ENCODE measurements around the gene ECHS1. TPM values are rescaled to one million over a fixed set of nuclear protein-coding genes. Genes with fewer than 3 reads are reported as not detected.

The ECHS1 gene
- total and polyA plus RNA-seq, 10 donors = 29.8 to 81.2 (median 45.8) TPM

DNA sequence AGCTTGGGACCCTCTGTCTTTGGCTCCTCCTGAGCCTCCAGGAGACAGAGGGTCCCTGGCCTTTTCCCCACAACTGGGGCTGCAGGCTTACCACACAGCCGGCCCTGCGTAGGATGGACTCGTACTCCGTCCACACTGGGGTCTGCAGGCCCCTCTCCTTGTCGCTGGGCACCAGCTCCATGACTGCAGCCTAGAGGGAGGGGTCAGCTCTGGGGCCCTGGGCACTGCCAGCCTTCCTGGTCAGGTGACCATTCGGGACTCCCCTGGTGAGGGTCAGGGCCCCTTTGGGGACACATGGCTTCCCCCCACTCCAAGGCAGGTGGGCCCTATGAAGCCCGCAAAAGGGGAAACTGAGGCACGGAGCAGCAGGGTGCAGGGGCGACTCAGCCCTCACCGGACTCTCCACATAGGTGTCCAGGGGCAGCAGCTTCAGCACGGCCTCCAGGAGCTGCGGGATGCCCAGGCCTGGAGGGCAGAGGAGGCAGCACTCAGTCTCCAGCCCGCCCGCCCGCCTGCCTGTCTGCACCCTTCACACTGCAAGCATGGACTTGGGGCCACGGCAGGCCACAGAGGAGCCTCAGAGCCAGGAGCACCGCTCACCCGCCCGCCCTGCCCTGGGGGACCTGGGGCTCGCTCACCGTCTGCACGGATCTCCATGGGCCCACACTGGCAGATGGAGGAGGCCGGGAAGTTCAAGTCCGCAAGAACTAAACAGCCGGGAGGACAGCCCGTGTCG is 16.4 kb downstream of the ECHS1 start:
- TF ChIP-seq, protein P1, sequence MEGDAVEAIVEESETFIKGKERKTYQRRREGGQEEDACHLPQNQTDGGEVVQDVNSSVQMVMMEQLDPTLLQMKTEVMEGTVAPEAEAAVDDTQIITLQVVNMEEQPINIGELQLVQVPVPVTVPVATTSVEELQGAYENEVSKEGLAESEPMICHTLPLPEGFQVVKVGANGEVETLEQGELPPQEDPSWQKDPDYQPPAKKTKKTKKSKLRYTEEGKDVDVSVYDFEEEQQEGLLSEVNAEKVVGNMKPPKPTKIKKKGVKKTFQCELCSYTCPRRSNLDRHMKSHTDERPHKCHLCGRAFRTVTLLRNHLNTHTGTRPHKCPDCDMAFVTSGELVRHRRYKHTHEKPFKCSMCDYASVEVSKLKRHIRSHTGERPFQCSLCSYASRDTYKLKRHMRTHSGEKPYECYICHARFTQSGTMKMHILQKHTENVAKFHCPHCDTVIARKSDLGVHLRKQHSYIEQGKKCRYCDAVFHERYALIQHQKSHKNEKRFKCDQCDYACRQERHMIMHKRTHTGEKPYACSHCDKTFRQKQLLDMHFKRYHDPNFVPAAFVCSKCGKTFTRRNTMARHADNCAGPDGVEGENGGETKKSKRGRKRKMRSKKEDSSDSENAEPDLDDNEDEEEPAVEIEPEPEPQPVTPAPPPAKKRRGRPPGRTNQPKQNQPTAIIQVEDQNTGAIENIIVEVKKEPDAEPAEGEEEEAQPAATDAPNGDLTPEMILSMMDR (IDR thresholded peaks at IDR 0.05 in 8 of 11, conservative IDR thresholded peaks at IDR 0.05 in 3 of 11) = no peak
- no peak for TF ChIP-seq POLR2A (IDR thresholded peaks at IDR 0.05)
- no peak for TF ChIP-seq POLR2AphosphoS5 (IDR thresholded peaks at IDR 0.05)
- no peaks in the 10 kb centered on the region for H3K9me3 ChIP-seq
- 50 to 57% (median 54%) methylated on average over 13 to 27 of the region's 27 CpGs for WGBS, 5 donors
- H3K27me3 ChIP-seq (replicated peaks in 1 of 7) = no peaks in the 10 kb centered on the region
- peak overlapping the region; percentile 44 to 85 (median 56) for H3K4me3 ChIP-seq
- H3K36me3 ChIP-seq = peaks cover 0 to 20% (median 0%) of the 10 kb centered on the region in 6 donors
- peaks cover 8 to 41% (median 20%) of the 10 kb centered on the region in 6 donors for H3K4me1 ChIP-seq
- peak overlapping the region in 5 of 8 donors; percentile 62 to 89 (median 84) for H3K27ac ChIP-seq
- intact Hi-C loops (cut with DNase I; ENCODE audit: low total_unique reads) = no loop called here
- no peak for DNase-seq

DNA sequence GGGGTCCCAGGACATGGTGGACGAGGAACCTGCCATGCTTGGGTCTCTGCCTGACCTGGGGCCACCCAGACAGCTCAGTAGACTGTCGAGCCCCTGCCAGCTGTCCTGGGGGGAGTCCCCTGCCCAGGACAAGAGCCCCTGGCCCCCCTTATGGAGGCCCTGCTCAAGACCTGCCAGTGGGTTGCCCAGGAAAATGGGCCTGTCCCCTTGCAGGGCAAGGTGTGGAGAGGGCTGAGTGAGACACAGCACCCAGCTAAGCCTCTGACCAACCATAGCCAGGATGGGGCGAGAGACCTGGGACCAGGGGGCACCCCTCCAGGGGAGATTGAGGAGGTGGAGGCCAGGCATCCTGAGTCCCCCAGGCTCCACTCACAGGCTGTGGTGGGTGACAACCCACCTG is 17.2 kb downstream of the ECHS1 start:
- Histone ChIP-seq H3K4me1 (peaks cover 8 to 33% (median 20%) of the 10 kb centered on the region in 6 donors), H3K36me3 (peaks cover 0 to 18% (median 0%) of the 10 kb centered on the region in 6 donors), H3K27me3 (replicated peaks in 1 of 7) (peaks cover 0 to 2% (median 0%) of the 10 kb centered on the region in 7 donors), H3K9me3 (no peaks in the 10 kb centered on the region), H3K27ac (no peak overlapping the region), H3K4me3 (no peak overlapping the region)
- WGBS, 5 donors = 91 to 100% (median 100%) methylated on average over 1 to 3 of the region's 3 CpGs
- no peak for TF ChIP-seq POLR2A (IDR thresholded peaks at IDR 0.05)
- TF ChIP-seq POLR2AphosphoS5 (IDR thresholded peaks at IDR 0.05) = no peak
- TF ChIP-seq, protein P1 (IDR thresholded peaks at IDR 0.05 in 8 of 11, conservative IDR thresholded peaks at IDR 0.05 in 3 of 11) = no peak
- DNase-seq = no peak
- intact Hi-C loops (cut with DNase I; ENCODE audit: low total_unique reads) = no loop called here

DNA sequence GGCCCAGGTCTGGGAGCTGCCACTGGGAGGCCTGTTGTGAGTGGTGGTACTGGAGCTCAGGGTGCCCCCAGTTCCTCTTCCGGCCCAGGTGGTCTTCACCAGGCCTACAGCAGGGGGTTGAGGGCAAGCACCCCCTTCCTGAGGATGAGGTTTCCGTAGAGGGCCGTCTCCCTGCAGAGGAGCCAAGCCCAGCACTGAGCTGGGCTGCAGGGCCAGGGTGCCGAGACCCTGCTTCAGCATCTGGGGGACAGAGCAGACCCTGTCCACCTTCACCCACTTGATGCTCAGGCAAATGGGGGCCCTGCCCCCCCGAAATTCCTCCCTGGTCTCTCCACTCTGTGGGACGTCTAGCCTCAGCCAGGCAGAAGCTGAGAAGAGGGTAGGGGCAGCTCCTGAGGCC is 17.9 kb downstream of the ECHS1 start:
- Histone ChIP-seq H3K27me3 (replicated peaks in 1 of 7) (peaks cover 0 to 10% (median 0%) of the 10 kb centered on the region in 7 donors), H3K36me3 (peaks cover 0 to 18% (median 0%) of the 10 kb centered on the region in 6 donors), H3K4me3 (no peak overlapping the region), H3K27ac (no peak overlapping the region), H3K4me1 (peaks cover 8 to 29% (median 20%) of the 10 kb centered on the region in 6 donors), H3K9me3 (no peaks in the 10 kb centered on the region)
- DNase-seq = no peak
- intact Hi-C loops (cut with DNase I; ENCODE audit: low total_unique reads) = no loop called here
- TF ChIP-seq, protein P1 (IDR thresholded peaks at IDR 0.05 in 8 of 11, conservative IDR thresholded peaks at IDR 0.05 in 3 of 11) = no peak
- no peak for TF ChIP-seq POLR2AphosphoS5 (IDR thresholded peaks at IDR 0.05)
- TF ChIP-seq POLR2A (IDR thresholded peaks at IDR 0.05) = no peak
- 83 to 94% (median 88%) methylated on average over 4 to 6 of the region's 6 CpGs for WGBS, 5 donors

DNA sequence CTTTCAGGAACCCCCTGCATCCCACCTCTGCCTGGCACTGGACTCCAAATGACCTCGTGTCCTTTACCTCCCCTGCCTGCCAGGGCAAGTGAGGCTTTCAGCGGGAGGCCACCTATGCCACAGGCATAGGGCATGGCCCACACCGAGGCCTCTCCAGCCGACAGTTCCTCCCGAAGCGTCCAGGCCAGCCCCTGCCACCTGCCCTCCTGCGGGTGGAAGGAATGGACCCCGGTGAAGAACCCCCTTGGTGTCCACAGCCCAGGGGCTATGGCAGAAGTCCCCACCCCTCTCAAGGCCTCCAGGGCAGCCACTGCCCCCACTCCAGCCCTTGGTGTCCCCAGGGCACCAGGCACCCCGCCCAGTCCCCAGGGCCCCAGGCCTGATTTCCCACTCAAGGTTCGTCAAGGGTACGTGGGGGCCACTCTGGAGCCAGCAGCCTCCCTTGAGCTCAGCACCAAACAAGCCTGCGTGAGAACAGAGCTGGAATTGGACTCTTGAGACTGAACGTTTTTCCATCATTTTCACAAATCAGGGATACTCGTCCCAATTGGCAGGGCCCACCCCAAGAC is 18.4 kb downstream of the ECHS1 start:
- Histone ChIP-seq H3K27ac (no peak overlapping the region), H3K4me1 (peaks cover 8 to 29% (median 20%) of the 10 kb centered on the region in 6 donors), H3K9me3 (no peaks in the 10 kb centered on the region), H3K36me3 (peaks cover 0 to 18% (median 0%) of the 10 kb centered on the region in 6 donors), H3K27me3 (replicated peaks in 1 of 7) (peaks cover 0 to 15% (median 0%) of the 10 kb centered on the region in 7 donors), H3K4me3 (no peak overlapping the region)
- WGBS, 5 donors = 93 to 96% (median 95%) methylated on average over 11 to 14 of the region's 14 CpGs
- intact Hi-C loops (cut with DNase I; ENCODE audit: low total_unique reads) = no loop called here
- TF ChIP-seq POLR2A (IDR thresholded peaks at IDR 0.05) (no peak), POLR2AphosphoS5 (IDR thresholded peaks at IDR 0.05) (no peak)
- TF ChIP-seq, protein P1 (IDR thresholded peaks at IDR 0.05 in 8 of 11, conservative IDR thresholded peaks at IDR 0.05 in 3 of 11) = no peak
- no peak for DNase-seq

Measured in spleen (tissue), 11 donors.